ENCODE results near the gene INAFM2. TPM values are rescaled to one million over a fixed set of nuclear protein-coding genes. Genes with fewer than 3 reads are reported as not detected.

Gene INAFM2
- 6.7 and 9.1 TPM in 2 replicates for total RNA-seq

GRCh38 chr15:40323239-40323952 is at the start of gene INAFM2:
Gene INAFM2, plus strand, starts transcription at chr15:40323692. Its CDS starts 364 bp downstream, at chr15:40324056.

DNA sequence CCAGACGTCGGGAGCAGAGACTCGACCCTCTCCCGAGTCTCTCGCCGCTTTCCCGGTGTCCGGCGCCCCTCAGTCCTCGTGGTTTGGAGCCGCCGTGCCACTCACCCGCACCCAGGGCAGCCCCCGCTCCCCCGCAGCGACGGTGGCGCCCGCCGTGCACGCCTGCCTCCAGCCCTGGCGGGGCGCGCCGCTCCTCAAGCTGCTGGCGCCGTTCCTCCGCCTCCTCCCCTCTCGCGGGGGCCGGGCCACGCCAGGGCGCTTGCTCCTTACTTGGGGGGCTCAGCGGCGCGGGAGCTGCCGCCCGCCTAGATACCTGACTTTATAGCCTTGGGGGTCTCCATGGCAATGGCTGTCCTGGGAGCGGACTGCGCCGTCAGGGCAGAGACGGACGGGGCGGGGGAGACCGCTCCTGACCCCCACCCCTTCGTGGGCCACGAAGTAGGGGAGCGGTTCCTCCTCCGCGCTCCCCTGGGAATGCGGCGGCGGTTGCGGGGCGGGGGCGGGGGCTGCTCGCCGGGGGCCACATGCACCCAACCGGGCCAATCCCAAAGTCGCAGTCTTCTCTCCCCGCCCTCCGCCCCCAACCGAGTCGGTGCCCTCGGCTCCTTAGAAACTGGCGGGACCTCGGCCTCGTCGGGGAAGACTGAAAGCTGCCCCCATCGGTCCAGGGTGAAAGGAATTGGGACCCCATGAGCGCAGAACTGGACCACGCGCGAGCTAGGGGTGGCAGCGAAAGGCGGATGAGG is 40.5 kb upstream of the INAFM2 start, which contains the start of gene ANKRD63:
Gene ANKRD63, minus strand, starts transcription at position 196 of the 746 bp plus-strand sequence. CDS start 478 bp downstream, outside the sequence.

DNA sequence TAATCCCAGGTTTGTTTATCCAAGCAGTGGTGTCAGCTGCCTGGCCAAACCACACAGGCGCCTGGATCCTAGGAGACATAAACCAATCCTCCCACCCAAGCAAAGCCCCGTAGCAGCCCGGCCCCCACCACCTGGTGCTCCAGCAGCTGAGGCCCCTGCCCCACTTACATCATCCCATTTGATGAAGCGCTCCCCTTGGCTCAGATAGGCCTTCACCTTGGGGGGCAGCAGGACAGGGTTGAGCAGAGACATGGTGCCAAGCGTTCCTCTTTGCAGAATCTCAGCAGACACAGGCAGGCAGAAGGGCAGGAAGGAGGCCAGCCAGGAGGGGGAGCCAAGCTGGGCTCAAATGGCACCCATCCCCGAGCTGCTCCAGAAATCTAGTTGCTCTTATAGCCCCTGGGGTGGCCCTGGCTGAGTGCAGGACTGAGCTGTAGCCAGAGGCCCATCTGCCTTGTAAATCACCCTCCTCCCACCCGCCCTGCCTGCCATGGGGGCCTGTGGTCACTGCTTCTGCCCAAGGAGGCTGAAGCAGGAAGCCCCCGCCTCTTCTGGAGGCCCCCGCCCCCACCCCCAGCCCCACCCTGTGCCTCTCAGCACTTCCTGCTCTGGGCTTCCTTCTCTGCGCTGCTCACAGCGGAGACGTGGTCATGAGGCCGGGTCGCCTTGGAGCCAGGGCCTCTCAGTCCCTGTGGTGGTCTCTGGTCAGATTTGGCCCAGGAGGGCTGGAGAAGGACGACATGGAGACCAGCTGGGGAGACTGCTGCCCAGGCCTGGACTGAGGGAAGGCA is 15.9 kb upstream of the INAFM2 start, which contains the start of gene PLCB2:
Gene PLCB2, minus strand, starts transcription at position 515 of the 791 bp plus-strand sequence. Its CDS starts 263 bp downstream, at position 252.

GRCh38 chr15:40340740-40341400 is 17.4 kb downstream of the INAFM2 start, which contains the start of gene CCDC9B:
Gene CCDC9B, minus strand, starts transcription at chr15:40340939. Its CDS starts 120 bp downstream, at chr15:40340819.

DNA sequence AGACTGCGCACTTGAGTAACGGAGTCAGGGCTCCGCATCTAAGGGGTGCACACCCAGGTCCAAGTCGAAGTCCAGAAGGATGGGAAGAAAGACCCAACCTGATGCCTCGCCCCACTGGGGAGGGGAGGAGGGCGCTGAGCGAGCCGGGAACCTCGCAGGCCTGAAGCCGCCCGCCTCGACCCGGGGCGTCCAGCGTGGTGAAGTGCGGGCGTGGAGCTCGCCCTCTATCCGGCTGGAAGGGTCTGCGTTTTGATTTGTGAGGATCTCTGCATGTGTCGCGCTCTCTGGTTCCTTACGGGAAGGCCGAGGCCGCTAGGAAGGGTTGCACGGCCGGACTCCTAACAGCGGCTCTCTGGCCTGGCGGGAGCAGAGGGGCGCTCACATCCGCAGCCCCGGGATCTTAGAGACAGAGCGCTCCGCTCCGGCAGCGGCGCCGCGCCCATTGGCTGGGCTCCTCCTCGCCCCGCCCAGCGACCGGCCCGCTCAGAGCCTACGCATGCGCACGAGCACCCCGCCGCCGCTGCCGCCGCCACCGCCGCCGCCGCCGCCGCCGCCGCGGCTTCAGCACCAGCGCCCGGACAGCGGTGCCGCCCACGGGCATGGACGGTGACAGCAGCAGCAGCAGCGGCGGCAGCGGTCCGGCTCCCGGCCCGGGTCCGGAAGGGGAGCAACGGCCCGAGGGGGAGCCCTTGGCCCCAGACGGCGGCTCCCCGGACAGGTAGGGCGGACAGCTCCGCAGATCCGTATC is 34.4 kb downstream of the INAFM2 start, which contains the start of gene DISP2:
Gene DISP2, plus strand, starts transcription at position 497 of the 748 bp plus-strand sequence. Its CDS starts 103 bp downstream, at position 600.

Other genes with a start within 250 kb of the INAFM2 start
- 2.9 and 23.2 TPM in 2 replicates for gene BMF, start 214.8 kb upstream of the INAFM2 start, total RNA-seq
- gene BUB1B, start 162.6 kb upstream of the INAFM2 start, total RNA-seq: 3.9 and 8.4 TPM in 2 replicates
- gene PAK6, start 84.6 kb upstream of the INAFM2 start, total RNA-seq: 0.54 and 0.79 TPM in 2 replicates
- not detected in 2 replicates for gene ANKRD63, start 40.6 kb upstream of the INAFM2 start, total RNA-seq
- gene PLCB2, start 15.8 kb upstream of the INAFM2 start, total RNA-seq: 0.22 and 1.2 TPM in 2 replicates
- 23.6 and 34.8 TPM in 2 replicates for gene CCDC9B, start 17.2 kb downstream of the INAFM2 start, total RNA-seq
- gene PHGR1, start 27.3 kb downstream of the INAFM2 start, total RNA-seq: not detected in 2 replicates
- 0.39 and 2.2 TPM in 2 replicates for gene DISP2, start 34.5 kb downstream of the INAFM2 start, total RNA-seq
- gene KNSTRN, start 59.0 kb downstream of the INAFM2 start, total RNA-seq: 14.5 and 15.8 TPM in 2 replicates
- gene IVD, start 82.1 kb downstream of the INAFM2 start, total RNA-seq: 18.1 and 21.1 TPM in 2 replicates
- 14.5 and 17.3 TPM in 2 replicates for gene BAHD1, start 117.3 kb downstream of the INAFM2 start, total RNA-seq
- gene CHST14, start 147.3 kb downstream of the INAFM2 start, total RNA-seq: 18.5 and 20.4 TPM in 2 replicates
- 20.0 and 38.9 TPM in 2 replicates for gene CCDC32, start 241.3 kb downstream of the INAFM2 start, total RNA-seq
- gene RPUSD2, start 245.6 kb downstream of the INAFM2 start, total RNA-seq: 9.4 and 14.6 TPM in 2 replicates